Common myeloid progenitor, CD34-positive (primary cell): ENCODE measurements around the gene TMEM267.

Experiments
- CTCF ChIA-PET: fragments of 350-600 bp; sonication (Branson Sonifier 250); formaldehyde crosslinking; loops from one replicate; lab custom pipeline; 2021; ENCODE audit warnings: antibody characterized with exemption; lab: Charles Lee
- POLR2A ChIA-PET: fragments of 350-600 bp; sonication (Branson Sonifier 250); formaldehyde crosslinking; loops from one replicate; lab custom pipeline; 2021; ENCODE audit warnings: antibody characterized with exemption; lab: Charles Lee
- DNase-seq, 3 donors: peaks; one replicate each; pipeline versions ENCODE4 v3.0.0 to v3.0.0-alpha.2; 2013
- H3K27ac ChIP-seq, 2 experiments: 1 replicate in 1 of 2; 2 replicates in 1 of 2; pipeline ENCODE4 v1.7.0; 2013; ENCODE audit warnings: inconsistent platforms in 2 of 2, low read length in 2 of 2, mild to moderate bottlenecking in 2 of 2, low read depth in 1 of 2, moderate library complexity in 1 of 2; ENCODE audit not compliant: severe bottlenecking in 2 of 2, insufficient read depth in 1 of 2, poor library complexity in 1 of 2
- H3K27me3 ChIP-seq, 5 experiments: replicated peaks in 2 of 5; 1 replicate in 3 of 5; 2 replicates in 2 of 5; pipeline versions ENCODE4 v1.6.1 to v1.7.0; 2013; ENCODE audit warnings: low read length in 4 of 5, mild to moderate bottlenecking in 2 of 5, moderate library complexity in 2 of 5, inconsistent platforms in 1 of 5; ENCODE audit not compliant: insufficient read depth in 5 of 5, control insufficient read depth in 4 of 5
- H3K36me3 ChIP-seq, 4 experiments: 1 replicate in 2 of 4; 2 replicates in 2 of 4; pipeline versions ENCODE4 v1.6.1 to v1.7.0; 2013; ENCODE audit warnings: low read length in 3 of 4, control low read depth in 1 of 4, mild to moderate bottlenecking in 1 of 4; ENCODE audit not compliant: control insufficient read depth in 4 of 4, insufficient read depth in 4 of 4
- H3K4me1 ChIP-seq, 4 experiments: 1 replicate in 3 of 4; 2 replicates in 1 of 4; pipeline versions ENCODE4 v1.6.1 to v1.7.1; 2013; ENCODE audit warnings: low read length in 3 of 4, mild to moderate bottlenecking in 3 of 4, control low read depth in 1 of 4, inconsistent platforms in 1 of 4, moderate library complexity in 1 of 4; ENCODE audit not compliant: control insufficient read depth in 4 of 4, insufficient read depth in 4 of 4; ENCODE audit errors: control extremely low read depth in 1 of 4
- H3K4me3 ChIP-seq, 7 experiments: 1 replicate in 4 of 7; 2 replicates in 3 of 7; pipeline versions ENCODE4 v1.5.1 to v1.7.0; 2013; ENCODE audit warnings: mild to moderate bottlenecking in 7 of 7, low read length in 6 of 7, moderate library complexity in 6 of 7, inconsistent platforms in 2 of 7, low read depth in 2 of 7, control low read depth in 1 of 7; ENCODE audit not compliant: insufficient read depth in 4 of 7, control insufficient read depth in 1 of 7; ENCODE audit errors: extremely low read depth in 1 of 7
- H3K9me3 ChIP-seq, 5 experiments: 1 replicate in 4 of 5; 2 replicates in 1 of 5; pipeline versions ENCODE4 v1.6.1 to v1.7.1; 2013; ENCODE audit warnings: low read length in 4 of 5, mild to moderate bottlenecking in 2 of 5, inconsistent platforms in 1 of 5, low read depth in 1 of 5, moderate library complexity in 1 of 5; ENCODE audit not compliant: control insufficient read depth in 4 of 5, insufficient read depth in 2 of 5; ENCODE audit errors: control extremely low read depth in 1 of 5
- WGBS: methylation state at CpG from one replicate; pipeline ENCODE4 v1.1.5; 2013; ENCODE audit not compliant: insufficient coverage; 5-methylcytosine and 5-hydroxymethylcytosine counted together

Gene TMEM267

GRCh38 chr5:43420241-43420640 is 63.4 kb downstream of the TMEM267 start:
- no peak for DNase-seq
- CTCF ChIA-PET, result no interaction called here
- POLR2A ChIA-PET, result no interaction called here
- Histone ChIP-seq H3K4me3 (no peak overlapping the region), H3K27ac (no peak overlapping the region), H3K36me3 (no peaks in the 10 kb centered on the region), H3K9me3 (no peaks in the 10 kb centered on the region), H3K27me3 (no peaks in the 10 kb centered on the region), H3K4me1 (no peaks in the 10 kb centered on the region)
- 57% methylated on average over 1 of the region's 4 CpGs for WGBS

GRCh38 chr5:43418561-43418960 is 65.1 kb downstream of the TMEM267 start:
- Histone ChIP-seq H3K27me3 (no peaks in the 10 kb centered on the region), H3K27ac (no peak overlapping the region), H3K4me1 (no peaks in the 10 kb centered on the region), H3K9me3 (no peaks in the 10 kb centered on the region), H3K36me3 (no peaks in the 10 kb centered on the region), H3K4me3 (no peak overlapping the region)
- no peak for DNase-seq
- ChIA-PET POLR2A (interaction anchor here (1.1 kb wide), 1 partner anchor 65 kb away, joined by 5 read pairs; no protein-coding TSS in a partner anchor), CTCF (no interaction called here)
- 100% methylated on average over 2 of the region's 2 CpGs for WGBS

GRCh38 chr5:43416803-43417394 is 66.8 kb downstream of the TMEM267 start:
- ChIA-PET CTCF (no interaction called here), POLR2A (no interaction called here)
- Histone ChIP-seq H3K4me1 (no peaks in the 10 kb centered on the region), H3K27ac (no peak overlapping the region), H3K36me3 (no peaks in the 10 kb centered on the region), H3K9me3 (no peaks in the 10 kb centered on the region), H3K27me3 (no peaks in the 10 kb centered on the region), H3K4me3 (no peak overlapping the region)
- WGBS, result 67% methylated on average over 2 of the region's 3 CpGs
- peak in 2 of 3 donors; percentile 24 to 33 for DNase-seq

GRCh38 chr5:43415935-43416802 is 67.5 kb downstream of the TMEM267 start:
- Histone ChIP-seq H3K36me3 (no peaks in the 10 kb centered on the region), H3K27ac (no peak overlapping the region), H3K27me3 (no peaks in the 10 kb centered on the region), H3K4me3 (no peak overlapping the region), H3K9me3 (no peaks in the 10 kb centered on the region), H3K4me1 (no peaks in the 10 kb centered on the region)
- ChIA-PET POLR2A (no interaction called here), CTCF (no interaction called here)
- DNase-seq, result no peak
- 100% methylated on average over 1 of the region's 3 CpGs for WGBS

- DNase-seq, result no peak
- H3K9me3 ChIP-seq, result no peaks in the 10 kb centered on the region
- no peak overlapping the region for H3K4me3 ChIP-seq
- CTCF ChIA-PET, result no interaction called here
- POLR2A ChIA-PET, result no interaction called here
- no peaks in the 10 kb centered on the region for H3K4me1 ChIP-seq
- WGBS, result 100% methylated on average over 2 of the region's 2 CpGs
- H3K27ac ChIP-seq, result no peak overlapping the region
- no peaks in the 10 kb centered on the region for H3K36me3 ChIP-seq
- H3K27me3 ChIP-seq, result no peaks in the 10 kb centered on the region
Observed at GRCh38 chr5:43413966-43414365, 69.7 kb downstream of the TMEM267 start.

GRCh38 chr5:43412644-43413043 is 71.0 kb downstream of the TMEM267 start:
- Histone ChIP-seq H3K27me3 (no peaks in the 10 kb centered on the region), H3K9me3 (no peaks in the 10 kb centered on the region), H3K36me3 (no peaks in the 10 kb centered on the region), H3K4me1 (no peaks in the 10 kb centered on the region), H3K27ac (no peak overlapping the region), H3K4me3 (no peak overlapping the region)
- POLR2A ChIA-PET, result no interaction called here
- CTCF ChIA-PET, result interaction anchor here (1.2 kb wide), 1 partner anchor 63 kb away, joined by 3 read pairs; no protein-coding TSS in a partner anchor
- WGBS, result no CpG with 5 or more reads among the region's 1 CpG
- no peak for DNase-seq

- Histone ChIP-seq H3K36me3 (no peaks in the 10 kb centered on the region), H3K4me1 (no peaks in the 10 kb centered on the region), H3K27me3 (no peaks in the 10 kb centered on the region), H3K27ac (no peak within 1 kb of the TSS), H3K4me3 (no peak within 1 kb of the TSS), H3K9me3 (no peaks in the 10 kb centered on the region)
- ChIA-PET POLR2A (no interaction called here), CTCF (interaction anchor here (1.2 kb wide), 1 partner anchor 63 kb away, joined by 3 read pairs; no protein-coding TSS in a partner anchor)
- DNase-seq, result no peak
- 98% methylated on average over 5 of the region's 6 CpGs for WGBS
Observed at GRCh38 chr5:43412156-43412555, 71.5 kb downstream of the TMEM267 start, which contains the start of gene CCL28. Gene CCL28 (minus strand): TSS chr5:43412391. CDS start chr5:43412316, 75 bp downstream.
